ENCODE measurements around the gene SOCS4.
"Not testable (repeated sequence)": the region's sequence is repeated elsewhere in the genome, so short reads cannot be mapped to it uniquely, and the experiment has no call there.

SOCS4 gene, protein sequence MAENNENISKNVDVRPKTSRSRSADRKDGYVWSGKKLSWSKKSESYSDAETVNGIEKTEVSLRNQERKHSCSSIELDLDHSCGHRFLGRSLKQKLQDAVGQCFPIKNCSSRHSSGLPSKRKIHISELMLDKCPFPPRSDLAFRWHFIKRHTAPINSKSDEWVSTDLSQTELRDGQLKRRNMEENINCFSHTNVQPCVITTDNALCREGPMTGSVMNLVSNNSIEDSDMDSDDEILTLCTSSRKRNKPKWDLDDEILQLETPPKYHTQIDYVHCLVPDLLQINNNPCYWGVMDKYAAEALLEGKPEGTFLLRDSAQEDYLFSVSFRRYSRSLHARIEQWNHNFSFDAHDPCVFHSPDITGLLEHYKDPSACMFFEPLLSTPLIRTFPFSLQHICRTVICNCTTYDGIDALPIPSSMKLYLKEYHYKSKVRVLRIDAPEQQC

DNA sequence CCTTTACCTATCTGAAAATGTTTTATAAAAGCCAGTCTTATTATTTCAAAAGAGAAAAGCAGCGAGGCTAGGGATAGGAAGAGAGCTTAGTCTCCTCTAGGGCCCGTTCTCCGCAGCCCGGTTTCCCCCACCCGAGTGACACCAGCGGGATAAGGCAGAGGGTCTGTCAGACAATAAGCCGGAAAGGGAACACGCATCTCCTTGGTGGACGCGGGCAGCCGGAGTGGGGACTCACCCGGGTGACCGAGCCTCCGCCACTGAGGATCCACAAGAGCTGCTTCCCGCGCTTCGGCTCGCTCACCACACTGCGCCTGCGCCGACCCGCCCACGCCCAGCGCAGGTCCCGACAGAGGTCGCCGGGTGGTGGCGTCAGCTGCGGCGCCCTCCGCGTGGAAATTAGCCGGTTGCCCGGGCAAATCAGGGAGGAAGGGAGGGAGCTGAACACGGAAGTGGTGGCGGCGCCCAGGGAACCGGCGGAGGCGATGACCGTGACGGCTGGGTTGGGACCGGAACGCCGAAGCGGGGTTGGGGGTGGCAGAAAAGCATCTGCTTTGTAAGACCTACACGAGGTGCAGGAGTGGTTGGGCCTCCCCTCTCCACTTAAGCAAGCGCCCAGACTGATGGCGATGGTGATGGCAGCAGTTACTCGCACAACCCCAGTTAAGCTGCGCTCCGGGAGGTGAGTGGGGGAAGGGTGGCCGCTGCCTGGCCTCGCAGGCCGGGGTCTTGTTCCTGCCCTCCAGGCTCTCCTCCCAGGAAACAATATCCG, at the start of gene SOCS4, which contains the start of gene WDHD1:
TSS of gene SOCS4 (plus strand) at position 444 of the 769 bp plus-strand sequence. CDS start 15,806 bp downstream, outside the sequence.
TSS of gene WDHD1 (minus strand) at position 307 of the 769 bp plus-strand sequence. CDS start 312 bp downstream, outside the sequence.
- peak; percentile 85 for DNase-seq (ENCODE audit: low read depth)

DNA sequence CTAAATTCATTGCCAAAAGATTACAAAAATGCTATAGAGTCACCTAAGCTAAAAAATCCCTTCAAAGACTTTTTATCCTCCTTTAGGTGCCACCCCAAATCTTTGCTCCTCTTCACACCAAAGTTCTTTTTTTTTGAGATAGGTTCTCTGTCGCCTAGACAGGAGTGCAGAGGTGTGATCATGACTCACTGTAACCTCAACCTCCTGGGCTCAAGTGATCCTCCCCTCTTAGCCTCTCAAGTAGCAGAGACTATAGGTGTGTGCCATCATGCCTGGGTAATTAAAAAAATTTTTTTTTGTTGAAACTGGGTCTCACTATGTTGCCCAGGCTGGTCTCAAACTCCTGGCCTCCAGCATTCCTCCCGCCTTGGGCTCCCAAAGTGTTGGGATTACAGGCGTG, 48.0 kb upstream of the SOCS4 start:
- DNase-seq (ENCODE audit: low read depth) = no peak

GRCh38 chr14:54981698-54982097, 45.3 kb upstream of the SOCS4 start:
- peak; percentile 1 for DNase-seq (ENCODE audit: low read depth)

- DNase-seq (ENCODE audit: low read depth) = no peak
Measured at GRCh38 chr14:54985156-54985555, 41.9 kb upstream of the SOCS4 start.

DNA sequence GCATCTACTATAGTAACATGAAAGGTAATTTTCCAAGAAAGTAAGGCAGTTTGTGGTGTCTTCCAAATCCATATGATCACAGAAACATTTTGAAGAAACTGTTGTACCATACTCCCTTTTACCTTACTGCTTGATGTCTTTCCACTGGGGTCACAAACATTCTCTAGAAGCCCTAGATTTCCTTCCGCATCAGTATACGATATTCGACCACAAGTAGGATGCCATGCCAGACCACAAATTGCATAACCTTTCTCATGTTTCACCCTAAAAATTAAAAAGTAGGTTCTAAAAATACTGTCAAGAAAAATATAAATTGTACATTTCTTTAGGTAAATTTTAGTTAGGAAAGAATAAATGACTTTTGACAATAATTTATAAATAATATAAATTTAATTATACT, 26.7 kb upstream of the SOCS4 start:
- peak; percentile 20 for DNase-seq (ENCODE audit: low read depth)

DNA sequence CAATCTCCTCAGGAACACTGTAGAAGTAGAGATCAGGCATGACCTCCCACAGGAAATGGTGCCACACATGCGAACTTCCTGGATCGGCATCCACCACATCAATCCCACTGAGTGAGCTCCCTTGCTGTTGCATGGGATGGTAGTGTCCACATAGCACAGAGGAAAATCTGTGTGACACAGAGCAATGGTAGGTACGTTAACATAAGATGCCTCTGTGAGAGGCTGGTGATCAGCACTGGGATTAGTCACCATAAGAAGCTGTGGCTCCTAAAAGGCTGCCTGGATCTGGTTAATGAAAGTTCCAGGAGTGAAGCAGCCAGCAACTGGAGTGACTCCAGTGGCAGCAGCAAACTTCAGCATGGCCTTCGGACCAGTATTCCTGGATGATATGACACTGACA, 22.0 kb upstream of the SOCS4 start:
- no peak for DNase-seq (ENCODE audit: low read depth)

GRCh38 chr14:55015006-55015405, 12.0 kb upstream of the SOCS4 start:
- DNase-seq (ENCODE audit: low read depth) = no peak

DNA sequence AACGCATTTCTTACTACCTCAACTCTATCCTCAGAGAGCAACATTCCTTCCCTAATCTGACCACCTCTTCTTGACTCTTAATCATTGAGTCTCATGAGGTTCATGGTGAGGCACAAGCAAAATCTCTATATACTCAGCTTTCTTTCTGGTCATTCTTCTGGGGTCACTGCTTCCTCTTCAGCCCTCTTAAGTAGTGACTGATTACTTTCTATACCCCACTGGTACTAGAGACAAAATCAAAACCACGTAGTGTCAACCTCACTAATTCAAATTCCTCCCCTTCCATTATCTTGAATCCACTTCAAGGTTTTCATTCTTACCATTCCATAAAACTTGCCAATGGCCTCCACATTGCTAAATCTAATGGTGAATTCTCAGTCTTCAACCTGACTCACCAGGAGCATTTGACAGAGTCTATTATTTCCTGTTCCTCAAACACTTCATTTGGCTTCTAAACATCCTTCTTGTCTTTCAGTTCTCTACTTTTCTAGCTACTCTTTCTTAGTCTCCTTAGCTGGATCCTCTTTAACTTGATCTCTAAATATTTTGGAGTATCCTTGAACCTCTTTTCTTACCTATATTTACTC, 7.0 kb upstream of the SOCS4 start:
- no peak for DNase-seq (ENCODE audit: low read depth)

- DNase-seq (ENCODE audit: low read depth) = not testable (repeated sequence)
Measured at GRCh38 chr14:55024365-55024764, 2.7 kb upstream of the SOCS4 start.

- DNase-seq (ENCODE audit: low read depth) = no peak
Measured at GRCh38 chr14:55025948-55026347, 1.1 kb upstream of the SOCS4 start.

GRCh38 chr14:55026441-55026792, 619 bp upstream of the SOCS4 start:
- DNase-seq (ENCODE audit: low read depth) = no peak

DNA sequence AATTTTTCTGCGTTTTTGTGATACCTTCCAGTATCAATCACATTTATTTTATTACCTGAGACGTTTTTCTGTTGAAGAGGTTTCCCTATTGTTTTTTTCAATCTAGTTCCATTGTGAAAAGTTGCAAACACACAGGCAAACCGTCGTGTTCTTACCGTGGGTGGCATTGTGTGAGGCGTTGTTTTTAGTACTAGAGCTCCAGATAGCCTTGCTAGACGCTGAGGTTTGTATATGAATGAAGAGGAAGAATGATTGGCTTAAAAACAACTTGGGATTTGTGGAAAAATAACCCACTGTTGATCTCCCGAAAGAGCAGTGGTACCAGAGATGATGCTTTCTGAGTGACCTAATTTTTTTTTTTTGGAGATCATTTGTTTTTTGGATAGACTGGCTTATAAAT, 1.0 kb downstream of the SOCS4 start:
- no peak for DNase-seq (ENCODE audit: low read depth)

DNA sequence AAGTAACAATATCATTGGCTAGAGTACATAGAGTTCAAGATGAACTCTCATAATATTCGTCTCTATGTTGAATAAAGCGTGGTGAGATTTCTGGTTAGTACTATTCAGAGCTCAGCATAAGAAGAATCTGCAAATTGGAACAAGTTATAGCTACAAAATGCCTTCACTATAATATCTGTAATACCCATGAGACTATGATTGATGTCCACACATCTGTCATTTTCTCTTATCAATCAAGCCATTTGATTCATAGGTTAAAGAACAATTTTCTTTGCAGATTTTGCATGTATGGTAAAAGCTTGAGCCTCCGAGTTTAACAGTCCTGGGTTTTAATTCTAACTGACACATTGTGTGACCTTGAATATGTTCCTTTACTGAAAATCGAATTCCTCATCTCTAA, 1.4 kb downstream of the SOCS4 start:
- no peak for DNase-seq (ENCODE audit: low read depth)

DNA sequence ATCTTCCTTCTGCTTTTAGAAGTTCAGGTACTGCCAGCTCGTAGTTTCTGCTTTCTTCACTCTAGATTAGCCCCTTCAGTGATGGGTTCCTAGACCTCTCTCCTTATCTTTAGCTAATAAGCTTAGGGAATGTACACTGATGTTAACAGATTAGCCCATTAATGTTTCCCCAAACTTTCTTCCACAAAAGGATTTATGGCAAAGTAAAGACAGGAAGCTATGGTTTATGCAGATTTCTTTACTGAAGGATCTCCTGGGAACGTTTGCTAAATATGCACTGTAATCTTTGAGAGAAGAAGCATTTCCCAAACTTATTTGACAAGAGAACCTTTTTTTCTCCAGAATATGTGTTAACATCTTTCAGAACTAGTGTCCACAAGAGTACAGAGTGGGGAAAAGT, 4.2 kb downstream of the SOCS4 start:
- DNase-seq (ENCODE audit: low read depth) = no peak

- not testable (repeated sequence) for DNase-seq (ENCODE audit: low read depth)
Measured at GRCh38 chr14:55037995-55038394, 11.0 kb downstream of the SOCS4 start.

DNA sequence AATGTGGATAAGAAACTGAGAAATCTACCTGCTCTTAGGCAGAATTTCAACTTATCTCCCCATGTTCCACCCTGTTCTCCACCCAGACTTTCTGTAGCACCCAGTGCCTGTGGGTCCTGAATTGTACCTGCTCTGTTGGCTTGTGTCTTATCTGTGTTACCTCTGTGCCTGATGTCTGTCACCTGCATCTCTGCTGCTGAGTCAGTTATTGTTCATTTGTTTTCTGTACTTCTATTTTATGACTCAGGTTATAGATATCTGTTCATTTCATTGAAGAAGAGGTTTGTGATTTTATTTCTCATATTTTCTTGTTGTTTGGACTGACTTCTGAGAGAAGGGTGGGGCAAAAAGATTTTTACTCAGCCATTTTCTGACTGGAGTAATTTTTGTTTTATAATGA, 11.7 kb downstream of the SOCS4 start:
- no peak for DNase-seq (ENCODE audit: low read depth)

DNA sequence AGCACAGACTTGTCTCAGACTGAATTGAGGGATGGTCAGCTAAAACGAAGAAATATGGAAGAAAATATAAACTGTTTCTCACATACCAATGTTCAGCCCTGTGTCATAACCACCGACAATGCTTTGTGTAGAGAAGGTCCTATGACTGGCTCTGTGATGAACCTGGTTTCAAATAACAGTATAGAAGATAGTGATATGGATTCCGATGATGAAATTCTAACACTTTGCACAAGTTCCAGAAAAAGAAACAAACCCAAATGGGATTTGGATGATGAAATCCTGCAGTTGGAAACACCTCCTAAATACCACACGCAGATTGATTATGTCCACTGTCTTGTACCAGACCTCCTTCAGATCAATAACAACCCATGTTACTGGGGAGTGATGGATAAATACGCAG, 16.5 kb downstream of the SOCS4 start:
- no peak for DNase-seq (ENCODE audit: low read depth)

DNA sequence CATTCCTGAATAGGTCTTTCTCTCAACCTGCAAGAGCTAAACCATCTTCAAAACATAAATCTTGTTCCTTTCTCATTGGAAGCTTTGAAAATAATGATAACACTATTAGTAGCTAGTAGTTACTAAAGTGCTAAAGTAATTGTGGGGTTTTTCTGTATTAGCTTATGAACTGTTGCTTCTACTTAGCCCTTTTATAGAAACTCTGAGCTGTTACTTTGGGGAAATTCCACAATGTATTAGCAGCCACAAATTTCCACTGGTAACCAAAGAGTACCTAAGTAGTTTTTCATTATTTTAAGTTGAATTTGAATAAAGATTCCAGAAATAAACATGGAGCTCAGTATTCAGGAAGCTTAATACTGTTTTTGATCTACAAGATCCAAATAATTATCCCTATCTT, 18.1 kb downstream of the SOCS4 start:
- no peak for DNase-seq (ENCODE audit: low read depth)

DNA sequence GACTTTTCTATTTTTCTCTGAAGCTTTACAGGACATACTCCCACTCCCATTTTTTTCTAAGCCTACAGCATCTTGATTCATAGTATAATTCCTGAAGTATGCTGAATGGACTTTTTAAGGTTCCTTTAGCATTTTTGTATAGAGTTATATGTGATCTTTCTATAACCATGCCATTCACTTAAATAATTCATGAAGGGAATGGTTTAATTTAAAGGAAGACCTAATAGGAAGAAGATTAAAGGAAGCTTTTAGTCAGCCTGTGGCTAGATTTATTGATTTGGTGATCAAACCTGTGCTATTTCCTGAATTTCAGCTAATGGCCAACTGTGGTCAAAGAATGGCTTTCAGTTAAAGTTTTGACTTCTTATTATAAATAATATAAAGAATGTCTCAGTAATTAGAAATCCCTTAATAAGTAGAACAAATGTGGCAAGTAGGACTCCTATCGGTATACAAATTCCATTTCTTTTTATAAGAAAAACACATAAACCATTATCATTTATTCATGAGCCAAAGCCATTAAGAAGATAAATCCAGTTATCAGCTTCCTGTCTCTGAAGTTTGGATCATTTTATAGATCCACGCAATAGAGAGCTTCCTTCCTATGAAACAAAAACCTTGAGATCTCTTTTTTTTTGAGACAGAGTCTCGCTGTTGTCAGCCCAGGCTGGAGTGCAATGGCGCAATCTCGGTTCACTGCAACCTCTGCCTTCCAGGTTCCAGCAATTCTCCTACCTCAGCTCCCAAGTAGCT, 20.4 kb downstream of the SOCS4 start:
- DNase-seq (ENCODE audit: low read depth) = no peak

GRCh38 chr14:55048900-55049436, 21.9 kb downstream of the SOCS4 start:
- no peak for DNase-seq (ENCODE audit: low read depth)

DNA sequence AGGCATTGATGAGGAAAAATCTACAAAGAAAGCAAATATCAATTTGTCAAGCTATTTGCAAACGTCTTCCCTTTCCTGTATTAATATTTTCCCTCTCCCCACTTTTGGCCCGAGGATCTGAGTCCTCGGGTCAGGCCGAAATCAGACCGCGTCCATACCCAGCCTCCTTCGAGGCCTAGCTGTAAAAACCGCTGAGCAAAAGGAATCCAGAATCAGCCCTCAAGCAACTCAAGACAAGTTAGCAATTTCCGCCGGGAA, 24.1 kb downstream of the SOCS4 start:
- DNase-seq (ENCODE audit: low read depth) = no peak
